Endothelial cell of umbilical vein (primary cell): Measurements from ENCODE around the gene COL7A1. TPM values are rescaled to one million over a fixed set of nuclear protein-coding genes. Genes with fewer than 3 reads are reported as not detected.

Experiments used
- BruUV-seq: library from RNA; stranded (reverse); fragments of 400-500 nt; replicated peaks from 2 replicates; lab custom pipeline; 2021; lab: Mats Ljungman, UMichigan
- CTCF ChIA-PET: fragments of 300-600, 350-600 bp; sonication (Branson Sonifier 250); formaldehyde crosslinking; loops from one replicate; lab custom pipeline; 2021; ENCODE audit warnings: antibody characterized with exemption, inconsistent platforms; lab: Charles Lee
- POLR2A ChIA-PET: fragments of 300-600, 350-600 bp; sonication (Branson Sonifier 250); formaldehyde crosslinking; loops from one replicate; lab custom pipeline; 2021; ENCODE audit warnings: antibody characterized with exemption, inconsistent platforms; lab: Charles Lee
- DNase-seq: peaks from one replicate; pipeline ENCODE4 v3.0.0-alpha.2; 2011; ENCODE audit warnings: low read depth, low spot score
- FAIRE-seq: peaks from 2 replicates; lab custom pipeline; 2011; peaks lifted over from hg19 to GRCh38; lab: Jason Lieb, UNC
- H2AFZ ChIP-seq: 2 replicates; pipeline ENCODE4 v1.6.0; 2012; ENCODE audit warnings: low read depth, low read length, control low read depth, inconsistent platforms
- H3K27ac ChIP-seq: 2 replicates; pipeline ENCODE4 v1.5.1; 2011; ENCODE audit warnings: low read depth, mild to moderate bottlenecking, control low read depth, low read length, moderate library complexity; ENCODE audit not compliant: insufficient read depth
- H3K27me3 ChIP-seq, 2 experiments: 2 replicates each; pipeline versions ENCODE4 v1.6.0 to v1.6.1; 2011; ENCODE audit warnings: low read length in 2 of 2, mixed read lengths in 1 of 2; ENCODE audit not compliant: control insufficient read depth in 2 of 2, insufficient read depth in 2 of 2
- H3K36me3 ChIP-seq, 2 experiments: 2 replicates in 1 of 2; 3 replicates in 1 of 2; pipeline ENCODE4 v1.5.1; 2011; ENCODE audit warnings: low read length in 2 of 2, mild to moderate bottlenecking in 1 of 2, moderate library complexity in 1 of 2; ENCODE audit not compliant: control insufficient read depth in 2 of 2, insufficient read depth in 2 of 2; ENCODE audit errors: extremely low read depth in 1 of 2
- H3K4me1 ChIP-seq: 3 replicates; pipeline ENCODE4 v1.5.1; 2011; ENCODE audit warnings: mild to moderate bottlenecking, low read length; ENCODE audit not compliant: control insufficient read depth, insufficient read depth; ENCODE audit errors: extremely low read depth
- H3K4me2 ChIP-seq: 2 replicates; pipeline ENCODE4 v1.6.1; 2011; ENCODE audit warnings: low read length, control low read depth, mixed read lengths; ENCODE audit not compliant: insufficient read depth
- H3K4me3 ChIP-seq, 3 experiments: fragments of 200-600 bp in 1 of 3; sonication (generic), shearing (Covaris generic) in 1 of 3; replicated peaks in 1 of 3; 2 replicates each; pipeline ENCODE4 v1.5.1; 2011 to 2016; ENCODE audit warnings: control low read depth in 3 of 3, low read length in 3 of 3, mild to moderate bottlenecking in 2 of 3, inconsistent platforms in 1 of 3, low read depth in 1 of 3, moderate library complexity in 1 of 3; ENCODE audit not compliant: insufficient read depth in 1 of 3
- H3K79me2 ChIP-seq: 2 replicates; pipeline ENCODE4 v1.6.0; 2012; ENCODE audit warnings: low read length, inconsistent platforms; ENCODE audit not compliant: control insufficient read depth, insufficient read depth
- H3K9ac ChIP-seq: replicated peaks from 2 replicates; pipeline ENCODE3; 2011; ENCODE audit warnings: low read length, control low read depth; ENCODE audit not compliant: insufficient read depth; ENCODE audit errors: extremely low read depth
- H3K9me1 ChIP-seq: replicated peaks from 3 replicates; pipeline ENCODE4 v1.6.0; 2011; ENCODE audit warnings: mild to moderate bottlenecking, low read length; ENCODE audit not compliant: control insufficient read depth, insufficient read depth; ENCODE audit errors: extremely low read depth
- H3K9me3 ChIP-seq: replicated peaks from 2 replicates; pipeline ENCODE4 v1.5.1; 2012; ENCODE audit warnings: low read length, inconsistent platforms; ENCODE audit not compliant: control insufficient read depth, insufficient read depth
- H4K20me1 ChIP-seq: replicated peaks from 2 replicates; pipeline ENCODE3; 2011; ENCODE audit warnings: mild to moderate bottlenecking, low read length; ENCODE audit not compliant: control insufficient read depth, insufficient read depth; ENCODE audit errors: extremely low read depth
- EZH2 ChIP-seq: IDR thresholded peaks from 2 replicates; pipeline ENCODE4 v1.6.1; 2012; ENCODE audit warnings: borderline replicate concordance, low read depth, mild to moderate bottlenecking, moderate library complexity, low read length, inconsistent platforms; ENCODE audit not compliant: severe bottlenecking
- FOS ChIP-seq: IDR thresholded peaks from 2 replicates; pipeline ENCODE4 v1.6.1; 2011; ENCODE audit warnings: mild to moderate bottlenecking, low read length, moderate library complexity, borderline replicate concordance; ENCODE audit not compliant: insufficient read depth
- GATA2 ChIP-seq: IDR thresholded peaks from 2 replicates; pipeline ENCODE4 v1.7.0; 2011; ENCODE audit warnings: low read depth, mild to moderate bottlenecking, moderate library complexity, mixed read lengths, low read length; ENCODE audit not compliant: insufficient read length, insufficient read depth
- JUN ChIP-seq: IDR thresholded peaks from 2 replicates; pipeline ENCODE4 v1.6.1; 2011; ENCODE audit warnings: borderline replicate concordance, low read depth; ENCODE audit not compliant: insufficient read length, insufficient read depth
- MYC ChIP-seq: IDR thresholded peaks from one replicate; pipeline ENCODE4 v1.6.1; 2011; ENCODE audit warnings: mild to moderate bottlenecking, low read depth, low read length
- POLR2A ChIP-seq: IDR thresholded peaks from 2 replicates; pipeline ENCODE4 v1.6.1; 2012; ENCODE audit warnings: low read depth, mild to moderate bottlenecking, control low read depth, low read length
- POLR2AphosphoS5 ChIP-seq: IDR thresholded peaks from 2 replicates; pipeline ENCODE4 v1.6.1; 2012; ENCODE audit warnings: low read depth, mild to moderate bottlenecking, control low read depth, low read length, moderate library complexity; ENCODE audit not compliant: insufficient read depth
- dilution Hi-C: fragments of 300-500 bp; cut with MboI; formaldehyde crosslinking; loops from one replicate; pipeline ENCODE4 v1.15.0; 2019; ENCODE audit warnings: low sequenced_read_pairs; ENCODE audit not compliant: extremely low pct_ligation_motif_present
- intact Hi-C: fragments of 100-400 bp; cut with micrococcal nuclease; formaldehyde crosslinking; loops from one replicate; pipeline ENCODE4 v1.10.0; 2022
- polyA plus RNA-seq, 4 experiments: library from polyadenylated mRNA; depleted of rRNA in 3 of 4; stranded (reverse) in 3 of 4; unstranded in 1 of 4; fragments of >200 nt; gene quantifications; 2 replicates each; pipeline versions ENCODE4 v1.2.1 to v1.2.3, GENCODE V29; 2011 to 2012; ENCODE audit warnings: missing spikeins in 1 of 4
- total RNA-seq: library from RNA; stranded (reverse); gene quantifications from 2 replicates; pipeline ENCODE4 v1.2.3, GENCODE V29; 2021
- TF ChIP-seq, protein P1 (sequence below), 2 donors: IDR thresholded peaks; 1 replicate in 1 of 2; 2 replicates in 1 of 2; pipeline ENCODE4 v1.5.1; 2011; ENCODE audit warnings: low read length in 2 of 2, mild to moderate bottlenecking in 2 of 2, moderate library complexity in 2 of 2, control low read depth in 1 of 2, inconsistent platforms in 1 of 2, low read depth in 1 of 2; ENCODE audit not compliant: insufficient read depth in 1 of 2; ENCODE audit errors: extremely low read depth in 1 of 2
- TF ChIP-seq, protein P2 (sequence below): IDR thresholded peaks from 2 replicates; pipeline ENCODE4 v1.6.1; 2011; ENCODE audit not compliant: insufficient read depth, insufficient read length

The COL7A1 gene
- total and polyA plus RNA-seq, 2 donors (not counting 3 experiments of a cell fraction or from before 2014, with no cell fraction given): 0.55 to 1.9 TPM

- H3K9me1 ChIP-seq: no peaks in the 10 kb centered on the region
- dilution Hi-C loops: no loop called here
- H3K9ac ChIP-seq: no peak overlapping the region
- H3K4me2 ChIP-seq: no peak overlapping the region
- no peak for FAIRE-seq
- DNase-seq: no peak
- H3K4me1 ChIP-seq: no peaks in the 10 kb centered on the region
- intact Hi-C loops: no loop called here
- H3K4me3 ChIP-seq: no peak overlapping the region
- H3K79me2 ChIP-seq: no peaks in the 10 kb centered on the region
- no peaks in the 10 kb centered on the region for H3K36me3 ChIP-seq
- H2AFZ ChIP-seq: no peak overlapping the region
- no peak for TF ChIP-seq FOS
- no peak for TF ChIP-seq MYC
- TF ChIP-seq GATA2: no peak
- no peak for TF ChIP-seq POLR2AphosphoS5
- no peak for TF ChIP-seq POLR2A
- TF ChIP-seq, protein P1, sequence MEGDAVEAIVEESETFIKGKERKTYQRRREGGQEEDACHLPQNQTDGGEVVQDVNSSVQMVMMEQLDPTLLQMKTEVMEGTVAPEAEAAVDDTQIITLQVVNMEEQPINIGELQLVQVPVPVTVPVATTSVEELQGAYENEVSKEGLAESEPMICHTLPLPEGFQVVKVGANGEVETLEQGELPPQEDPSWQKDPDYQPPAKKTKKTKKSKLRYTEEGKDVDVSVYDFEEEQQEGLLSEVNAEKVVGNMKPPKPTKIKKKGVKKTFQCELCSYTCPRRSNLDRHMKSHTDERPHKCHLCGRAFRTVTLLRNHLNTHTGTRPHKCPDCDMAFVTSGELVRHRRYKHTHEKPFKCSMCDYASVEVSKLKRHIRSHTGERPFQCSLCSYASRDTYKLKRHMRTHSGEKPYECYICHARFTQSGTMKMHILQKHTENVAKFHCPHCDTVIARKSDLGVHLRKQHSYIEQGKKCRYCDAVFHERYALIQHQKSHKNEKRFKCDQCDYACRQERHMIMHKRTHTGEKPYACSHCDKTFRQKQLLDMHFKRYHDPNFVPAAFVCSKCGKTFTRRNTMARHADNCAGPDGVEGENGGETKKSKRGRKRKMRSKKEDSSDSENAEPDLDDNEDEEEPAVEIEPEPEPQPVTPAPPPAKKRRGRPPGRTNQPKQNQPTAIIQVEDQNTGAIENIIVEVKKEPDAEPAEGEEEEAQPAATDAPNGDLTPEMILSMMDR (IDR thresholded peaks at IDR 0.05; ENCODE audit: extremely low read depth in 1 of 2, insufficient read depth in 1 of 2, low read depth in 1 of 2, low read length in 2 of 2): no peak
- TF ChIP-seq, protein P2, sequence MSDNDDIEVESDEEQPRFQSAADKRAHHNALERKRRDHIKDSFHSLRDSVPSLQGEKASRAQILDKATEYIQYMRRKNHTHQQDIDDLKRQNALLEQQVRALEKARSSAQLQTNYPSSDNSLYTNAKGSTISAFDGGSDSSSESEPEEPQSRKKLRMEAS: no peak
- no peak for TF ChIP-seq JUN
- TF ChIP-seq EZH2: no peak
- H3K9me3 ChIP-seq: no peaks in the 10 kb centered on the region
- no peaks in the 10 kb centered on the region for H4K20me1 ChIP-seq
- no peaks in the 10 kb centered on the region for H3K27me3 ChIP-seq
- CTCF ChIA-PET: interaction anchor here (0.5 to 1.3 kb wide), 5 partner anchors 12 to 121 kb away, joined by 3 to 4 read pairs (median 3); no protein-coding TSS in a partner anchor
- H3K27ac ChIP-seq: no peak overlapping the region
- POLR2A ChIA-PET: no interaction called here
- no TSS peak for BruUV-seq
Measured at GRCh38 chr3:48521635-48522034, 73.5 kb downstream of the COL7A1 start.
